NCI-H2081 treated with DMSO at 0.1 percent for 48 hours (cell line): ENCODE measurements around the gene ZNF519.
A peak's percentile ranks its signal among the peaks of the same experiment; 100 is the strongest.
"Not testable (repeated sequence)": the region's sequence is repeated elsewhere in the genome, so short reads cannot be mapped to it uniquely, and the experiment has no call there.

Experiments used
- DNase-seq: peaks from one replicate; lab custom pipeline; 2025; lab: John Stamatoyannopoulos, UW

ZNF519 gene

DNA sequence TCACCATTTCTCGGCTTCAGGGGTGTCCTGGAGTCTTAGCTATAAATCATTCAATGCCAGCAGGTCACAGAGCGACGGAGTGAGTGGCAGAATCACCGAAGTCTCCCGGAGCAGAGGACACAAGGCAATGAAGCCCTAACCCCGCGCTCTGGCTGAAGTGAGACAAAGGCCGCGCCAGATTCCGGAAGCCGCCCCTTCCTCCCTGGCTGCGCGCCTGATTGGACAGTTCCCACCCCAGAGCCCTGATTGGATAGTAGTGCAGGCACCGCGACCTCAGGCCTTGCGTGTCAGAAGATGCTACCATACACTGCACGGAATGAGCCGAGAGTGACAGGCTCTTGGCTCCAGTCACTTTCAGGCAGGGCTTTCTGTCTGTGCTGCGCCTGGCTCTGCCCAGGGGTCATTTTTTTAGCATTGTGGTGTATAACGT lies at the start of gene ZNF519:
TSS of gene ZNF519 (minus strand) at position 165 of the 430 bp plus-strand sequence. CDS start at position 7, 158 bp downstream.
- DNase-seq, result peak; percentile 90

DNA sequence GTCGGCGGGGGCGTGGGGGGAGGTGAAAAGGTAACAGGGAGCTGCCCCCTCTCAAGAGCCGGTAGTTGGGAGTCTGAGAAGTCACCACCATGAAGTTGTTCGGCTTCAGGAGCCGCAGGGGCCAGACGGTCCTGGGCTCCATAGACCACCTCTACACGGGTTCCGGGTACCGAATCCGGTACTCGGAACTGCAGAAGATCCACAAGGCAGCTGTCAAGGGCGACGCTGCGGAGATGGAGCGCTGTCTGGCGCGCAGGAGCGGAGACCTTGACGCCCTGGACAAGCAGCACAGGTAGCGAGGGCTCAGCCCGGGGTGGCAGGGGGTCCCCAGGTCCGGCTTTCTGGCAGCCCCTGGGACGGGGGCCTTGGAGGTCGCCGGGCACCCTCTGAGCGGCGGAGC lies 47.1 kb upstream of the ZNF519 start:
- DNase-seq, result no peak

DNA sequence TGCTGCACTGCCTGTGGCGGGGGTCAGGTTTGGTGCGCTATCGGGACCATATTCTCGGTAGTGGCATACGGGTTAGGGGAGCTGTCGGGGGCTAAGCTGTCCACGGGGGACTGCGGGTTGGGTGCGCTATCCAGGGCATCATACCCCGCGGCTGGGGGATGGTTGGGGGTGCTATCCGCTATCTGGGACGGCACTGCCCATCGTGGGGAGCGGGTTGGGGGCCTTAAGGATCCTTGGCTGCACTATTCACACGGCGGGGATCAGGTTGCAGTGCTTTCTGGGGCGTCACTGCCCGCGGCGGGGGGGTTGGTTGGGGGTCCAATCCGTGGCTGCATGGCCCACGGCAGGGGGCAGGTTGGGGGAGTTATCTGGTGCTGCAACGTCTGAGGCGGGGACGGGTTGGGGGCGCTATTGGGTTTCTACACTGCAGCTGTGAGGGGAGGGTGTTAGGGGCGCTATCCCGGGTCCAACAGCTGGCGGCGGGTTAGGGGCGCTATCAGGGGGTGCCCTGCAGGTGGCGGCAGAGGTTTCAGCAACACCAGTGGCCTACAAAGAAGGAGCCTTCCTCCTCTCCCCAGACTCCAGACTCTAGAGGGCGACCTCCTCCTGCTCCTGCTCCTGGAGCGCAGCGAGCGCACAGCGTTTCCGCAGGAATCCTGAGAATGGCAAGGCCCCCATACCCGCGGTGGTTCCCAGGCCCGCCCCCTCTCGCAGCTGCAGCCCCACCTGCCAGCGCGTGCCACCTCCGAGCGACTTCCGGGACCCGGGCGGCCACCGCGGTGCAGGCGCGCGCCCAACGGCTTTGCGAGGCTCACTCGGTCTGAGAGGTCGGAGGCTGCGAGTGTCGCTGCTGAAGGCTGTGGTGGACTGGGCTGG lies 46.3 kb upstream of the ZNF519 start:
- DNase-seq, result not testable (repeated sequence)

DNA sequence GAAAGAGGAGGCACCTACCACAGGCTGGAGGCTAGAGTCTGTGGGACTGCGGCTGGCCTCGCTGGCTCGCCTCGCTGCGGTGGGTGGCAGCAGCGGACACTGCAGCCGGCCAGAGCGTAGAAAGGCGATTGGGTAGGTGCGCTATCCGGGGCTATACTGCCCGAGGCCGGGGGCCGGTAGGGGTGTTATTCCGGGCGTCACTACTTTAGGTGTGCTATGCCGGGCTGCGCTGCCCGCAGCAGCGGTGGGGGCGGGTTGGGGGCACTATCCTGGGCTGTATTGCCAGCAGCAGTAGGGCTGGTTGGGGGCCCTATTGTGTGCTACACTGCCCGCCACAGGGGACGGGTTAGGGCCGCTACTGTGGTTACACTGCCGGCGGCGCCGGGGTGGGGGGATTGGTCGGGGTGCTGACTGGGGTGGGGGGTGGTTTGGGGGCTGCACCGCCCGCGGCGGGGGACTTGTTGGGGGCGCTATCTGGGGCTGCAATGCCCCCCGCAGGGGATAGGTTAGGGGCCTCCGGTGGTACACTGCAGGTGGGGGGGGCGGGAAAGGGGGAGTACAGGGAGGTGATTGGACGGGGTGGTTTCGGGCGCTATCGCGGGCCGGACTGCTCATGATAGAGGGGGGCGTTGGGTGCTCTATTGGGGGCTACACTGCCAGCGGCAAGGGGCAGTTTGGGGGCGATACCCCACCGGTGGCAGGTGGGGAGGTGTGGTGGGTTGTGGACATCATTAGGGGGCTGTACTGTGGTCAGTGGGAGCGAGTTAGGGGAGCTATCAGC lies 45.5 kb upstream of the ZNF519 start:
- DNase-seq, result not testable (repeated sequence)

DNA sequence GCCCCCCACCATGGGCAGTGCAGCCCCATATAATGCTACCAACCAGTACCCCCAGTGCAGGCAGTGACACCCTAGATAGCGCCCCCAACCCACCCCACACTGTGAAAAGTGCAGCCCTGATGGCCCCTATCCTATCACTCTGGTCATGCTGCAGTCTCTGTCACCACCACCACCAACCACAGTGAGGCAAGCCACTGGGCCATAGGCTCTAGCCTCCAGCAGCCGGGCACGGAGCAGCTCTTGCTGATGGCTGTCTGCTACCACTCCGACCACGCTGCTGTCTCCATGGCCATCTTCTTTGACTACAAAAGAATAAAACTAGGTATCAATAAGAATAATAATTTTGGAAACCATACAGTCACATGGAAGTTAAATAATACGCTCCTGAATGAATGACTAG lies 43.2 kb upstream of the ZNF519 start:
- DNase-seq, result not testable (repeated sequence)

DNA sequence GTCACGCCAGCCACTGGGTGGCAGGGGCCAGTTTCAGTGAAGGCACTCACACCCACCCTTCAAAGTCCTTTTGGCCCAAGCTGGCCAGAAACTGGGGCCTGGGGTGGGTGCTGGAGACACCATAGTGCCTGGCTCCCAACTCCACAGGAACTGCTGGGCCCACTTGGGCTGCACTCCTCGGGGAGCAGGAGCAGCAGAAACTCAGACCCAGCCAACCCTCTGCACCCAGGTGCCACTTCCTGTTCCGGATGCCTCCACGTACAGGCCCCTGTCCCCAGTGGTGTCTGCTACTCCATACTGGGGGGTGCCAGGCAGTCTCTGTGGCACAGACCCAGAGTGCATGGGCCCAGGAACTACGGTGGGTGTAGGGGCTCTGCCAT lies 42.5 kb upstream of the ZNF519 start:
- no peak for DNase-seq

DNA sequence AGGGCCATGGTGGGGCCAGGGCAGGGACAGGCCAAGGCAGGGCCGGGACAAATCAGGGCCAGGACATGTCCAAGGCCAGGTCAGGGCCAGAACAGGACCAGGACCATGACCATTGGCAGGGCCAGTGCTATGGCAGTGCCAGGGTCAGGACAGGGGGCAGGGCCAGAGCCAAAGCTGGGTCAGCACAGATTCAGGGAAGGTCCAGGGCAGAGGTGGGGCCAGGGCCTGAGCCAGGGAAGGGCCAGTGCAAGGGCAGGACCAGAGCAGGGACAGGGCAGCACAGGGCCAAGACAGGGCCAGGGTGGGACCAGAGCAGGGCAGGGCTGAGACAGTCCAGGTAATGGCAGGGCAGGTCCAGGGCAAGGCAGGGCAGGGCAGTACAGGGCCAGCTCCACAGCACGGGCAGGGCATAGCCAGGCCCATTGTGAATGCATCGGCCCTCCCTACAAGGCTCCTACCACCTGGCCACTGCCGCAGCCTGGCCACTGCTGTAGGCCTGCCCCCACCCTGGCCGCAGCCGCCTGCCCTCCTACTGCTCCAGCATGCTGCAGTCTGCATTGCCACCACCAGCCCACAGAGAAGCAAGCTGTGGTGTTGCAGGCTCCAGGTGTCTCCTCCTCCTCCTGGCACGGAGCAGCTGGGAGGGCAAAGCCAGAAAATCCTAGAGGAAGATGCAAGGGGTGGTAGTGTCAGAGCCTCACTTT lies 41.9 kb upstream of the ZNF519 start:
- DNase-seq, result not testable (repeated sequence)

DNA sequence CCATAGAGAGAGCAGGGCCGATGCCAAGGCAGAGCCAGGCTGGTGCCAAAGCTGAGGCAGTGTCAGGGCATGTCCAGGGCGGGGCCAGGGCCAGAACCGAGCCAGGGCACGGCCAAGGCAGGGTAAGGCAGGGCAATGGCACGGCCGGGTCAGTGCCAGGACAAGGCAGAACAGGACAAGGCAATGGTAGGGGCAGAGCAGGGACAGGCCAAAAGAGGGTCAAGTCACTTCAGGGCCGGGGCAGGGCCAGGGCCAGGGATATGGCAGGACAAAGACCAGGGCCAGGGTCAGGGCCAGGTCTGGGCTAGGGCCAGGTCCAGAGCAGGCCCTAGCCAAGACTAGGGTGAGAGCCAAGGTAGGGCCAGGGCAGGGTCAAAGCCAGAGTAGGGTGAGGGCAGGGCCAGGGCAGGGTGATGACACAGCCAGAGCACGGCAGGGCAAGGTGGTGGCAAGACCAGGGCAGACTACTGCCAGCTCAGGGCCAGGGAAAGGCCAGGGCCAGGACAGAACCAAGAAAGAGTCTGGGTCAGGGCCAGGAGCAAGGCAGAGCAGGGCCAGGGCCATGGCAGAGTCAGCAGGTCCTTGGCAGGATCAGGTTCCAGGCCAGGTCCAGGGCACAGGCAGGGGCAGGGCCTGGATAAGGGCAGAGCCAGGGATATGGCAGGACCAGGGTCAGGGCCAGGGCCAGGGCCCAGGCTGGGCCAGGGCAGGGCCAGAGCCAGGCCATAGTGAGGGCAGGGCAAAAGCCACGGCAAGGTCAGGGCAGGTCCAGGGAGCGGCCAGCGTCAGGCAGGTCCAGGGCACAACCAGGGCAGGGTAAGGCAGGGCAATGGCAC lies 41.1 kb upstream of the ZNF519 start:
- not testable (repeated sequence) for DNase-seq

DNA sequence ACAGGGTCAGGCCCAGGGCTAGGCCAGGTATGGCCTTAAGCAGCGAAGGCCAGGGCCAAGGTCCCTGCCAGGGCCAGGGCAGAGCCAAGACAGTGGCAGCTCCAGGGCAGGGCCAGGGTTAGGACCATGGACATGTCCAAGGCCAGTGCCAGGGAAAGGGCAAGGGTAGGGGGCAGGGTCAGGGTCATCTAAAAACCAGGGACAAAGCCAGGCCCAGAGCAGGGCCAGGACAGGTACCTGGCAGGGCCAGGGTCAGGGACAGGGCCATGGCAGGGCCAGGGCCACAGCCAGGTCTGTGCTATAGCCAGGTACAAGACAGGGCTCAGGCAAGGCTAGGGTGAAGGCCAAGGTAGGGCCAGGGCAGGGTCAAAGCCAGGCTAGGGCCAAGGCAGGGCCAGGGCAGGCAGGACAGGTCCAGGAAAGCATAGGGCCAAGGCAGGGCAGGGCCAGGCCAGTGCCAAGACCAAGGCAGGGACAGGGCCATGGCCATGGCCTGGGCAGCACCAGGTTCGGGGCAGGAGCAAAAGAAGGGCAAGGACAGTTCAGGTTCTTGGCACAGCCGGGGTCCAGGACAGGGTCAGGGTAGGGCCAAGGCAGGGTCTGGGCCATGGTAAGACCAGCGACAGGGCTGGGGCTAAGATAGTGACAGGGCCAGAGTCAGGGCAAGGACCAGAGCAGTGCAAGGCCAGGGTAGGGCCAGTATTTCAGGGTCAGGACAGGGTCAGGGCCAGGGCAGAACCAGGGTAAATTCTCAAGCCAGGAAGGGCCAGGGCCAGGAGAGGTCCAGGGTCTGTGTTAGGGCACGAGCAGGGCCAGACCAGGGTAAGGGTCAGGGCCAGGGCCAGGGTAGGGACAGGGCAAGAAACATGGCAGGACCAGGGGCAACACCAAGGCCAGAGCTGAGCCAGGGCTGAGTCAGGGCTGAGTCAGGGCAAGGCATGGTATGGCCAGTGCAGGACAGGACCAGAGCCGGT lies 40.2 kb upstream of the ZNF519 start:
- DNase-seq, result not testable (repeated sequence)

DNA sequence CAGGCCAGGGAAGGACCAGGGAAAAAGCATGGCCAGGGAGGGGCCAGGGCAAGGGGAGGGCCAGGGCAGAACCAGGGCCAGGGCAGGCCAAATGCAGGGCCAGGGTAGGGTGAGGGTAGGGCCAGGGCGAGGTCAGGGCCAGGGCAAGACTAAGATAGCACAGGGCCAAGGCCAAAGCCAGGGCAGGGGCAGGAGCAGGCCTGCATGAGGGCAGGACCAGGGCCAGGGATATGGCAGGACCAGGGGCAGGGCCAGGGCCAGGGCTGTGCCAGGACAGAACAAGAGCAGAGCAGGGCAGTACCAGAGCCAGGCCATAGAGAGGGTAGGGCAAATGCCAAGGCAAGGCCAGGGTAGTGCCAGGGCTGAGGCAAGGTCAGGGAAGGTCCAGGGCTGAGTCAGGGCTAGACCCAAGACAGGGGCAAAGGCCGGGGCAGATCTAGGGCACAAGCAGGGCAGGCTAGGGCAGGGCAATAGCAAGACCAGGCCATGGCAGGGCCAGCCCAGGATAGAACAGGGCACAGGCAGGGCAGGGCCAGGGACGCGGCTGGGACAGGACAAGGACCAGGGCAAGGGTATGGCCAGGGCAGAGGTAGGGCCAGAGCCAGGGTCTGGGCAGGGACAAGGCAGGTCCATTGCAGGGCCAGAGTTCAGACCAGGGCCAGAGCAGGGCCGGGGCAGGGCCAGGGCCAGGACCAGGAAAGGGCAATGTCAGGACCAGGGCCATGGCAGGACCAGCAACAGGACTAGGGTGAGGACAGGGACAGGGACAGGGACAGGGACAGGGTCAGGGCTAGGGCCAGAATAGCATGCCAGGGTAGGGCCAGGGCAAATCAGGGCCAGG lies 39.3 kb upstream of the ZNF519 start:
- not testable (repeated sequence) for DNase-seq

DNA sequence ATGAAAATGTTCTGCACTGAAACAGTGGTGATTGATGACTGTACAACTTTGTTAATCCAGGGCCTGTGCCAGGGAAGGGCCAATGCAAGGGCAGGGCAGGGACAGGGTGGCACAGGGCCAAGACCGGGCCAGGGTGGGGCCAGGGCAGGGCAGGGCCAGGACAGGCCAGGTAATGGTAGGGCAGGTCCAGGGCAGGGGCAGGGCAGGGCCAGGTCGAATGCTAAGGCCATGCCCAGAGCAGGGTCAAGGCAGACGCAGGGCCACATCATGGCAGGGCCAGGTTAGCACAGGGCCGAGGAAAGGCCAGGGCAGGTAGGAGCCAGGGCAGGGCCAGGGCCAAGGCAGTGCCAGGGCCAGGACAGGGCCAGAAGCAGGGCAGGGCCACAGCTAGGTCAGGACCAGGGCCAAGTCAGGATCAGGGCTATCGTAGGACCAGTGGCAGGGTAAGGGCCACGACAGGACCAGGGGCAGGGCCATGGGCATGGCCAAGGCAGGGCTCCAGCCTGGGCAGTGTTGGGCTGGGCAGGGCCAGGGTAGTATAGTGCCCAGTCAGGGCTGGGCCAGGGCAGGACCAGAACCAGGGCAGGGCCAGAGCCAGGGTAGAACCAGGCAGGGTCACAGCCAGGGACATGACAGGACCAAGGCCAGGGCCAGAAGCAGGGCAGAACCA lies 38.3 kb upstream of the ZNF519 start:
- not testable (repeated sequence) for DNase-seq

DNA sequence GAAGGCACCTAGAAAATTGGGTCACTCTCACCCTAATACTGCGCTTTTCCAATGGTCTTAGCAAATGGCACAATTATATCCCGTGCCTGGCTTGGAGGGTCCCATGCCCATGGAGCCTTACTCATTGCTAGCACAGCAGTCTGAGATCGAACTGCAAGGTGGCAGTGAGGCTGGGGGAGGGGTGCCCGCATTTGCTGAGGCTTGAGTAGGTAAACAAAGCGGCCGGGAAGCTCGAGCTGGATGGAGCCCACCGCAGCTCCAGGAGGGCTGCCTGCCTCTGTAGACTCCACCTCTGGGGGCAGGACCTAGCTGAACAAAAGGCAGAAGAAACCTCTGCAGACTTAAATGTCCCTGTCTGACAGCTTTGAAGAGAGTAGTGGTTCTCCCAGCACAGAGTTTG lies 30.7 kb upstream of the ZNF519 start:
- DNase-seq, result not testable (repeated sequence)

DNA sequence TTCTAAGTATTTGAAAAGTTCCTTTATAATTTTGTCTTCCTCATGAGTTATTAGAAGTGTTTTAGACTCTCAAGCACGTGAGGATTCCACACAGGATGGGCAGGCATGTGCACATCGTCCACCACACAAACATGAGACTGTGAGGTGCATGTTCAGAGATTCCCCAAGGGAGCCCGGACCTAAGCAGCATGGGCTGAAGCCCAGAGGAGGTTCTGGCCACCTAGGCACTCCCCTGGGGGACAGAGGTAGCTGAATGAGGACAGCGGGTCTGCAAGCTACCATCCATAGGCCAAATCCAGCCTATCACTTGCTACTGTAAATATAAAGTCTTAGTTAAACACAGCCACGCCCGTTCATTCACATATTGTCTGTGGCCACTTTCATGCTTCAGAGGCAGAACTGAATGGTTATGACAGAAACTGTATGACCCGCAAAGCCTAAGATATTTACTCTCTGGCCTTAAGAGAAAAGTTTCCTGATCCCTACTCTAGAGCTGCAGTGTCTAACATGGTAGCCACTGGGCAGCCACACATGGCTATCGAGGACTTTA lies 19.4 kb upstream of the ZNF519 start:
- DNase-seq, result not testable (repeated sequence)

DNA sequence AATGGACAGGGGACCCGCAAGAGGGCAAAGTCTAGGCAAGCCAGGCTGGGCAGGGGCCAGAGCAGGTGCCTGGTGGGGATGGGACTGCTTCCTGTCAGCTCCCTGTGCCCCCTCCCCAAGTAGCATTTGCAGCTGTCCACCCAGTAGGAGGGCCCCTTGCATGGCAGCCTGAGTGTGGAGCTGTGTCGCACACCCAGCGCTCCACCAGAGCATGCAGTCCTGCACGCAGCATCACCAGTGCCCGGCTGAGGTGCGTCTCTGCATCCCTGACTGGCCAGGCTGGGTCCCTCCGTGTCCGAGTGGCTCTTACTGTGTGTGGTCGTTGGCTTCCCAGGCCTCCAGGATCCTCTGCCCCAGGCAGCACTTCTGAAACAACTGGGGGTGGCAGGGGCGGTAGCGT lies 18.5 kb upstream of the ZNF519 start:
- DNase-seq, result not testable (repeated sequence)

DNA sequence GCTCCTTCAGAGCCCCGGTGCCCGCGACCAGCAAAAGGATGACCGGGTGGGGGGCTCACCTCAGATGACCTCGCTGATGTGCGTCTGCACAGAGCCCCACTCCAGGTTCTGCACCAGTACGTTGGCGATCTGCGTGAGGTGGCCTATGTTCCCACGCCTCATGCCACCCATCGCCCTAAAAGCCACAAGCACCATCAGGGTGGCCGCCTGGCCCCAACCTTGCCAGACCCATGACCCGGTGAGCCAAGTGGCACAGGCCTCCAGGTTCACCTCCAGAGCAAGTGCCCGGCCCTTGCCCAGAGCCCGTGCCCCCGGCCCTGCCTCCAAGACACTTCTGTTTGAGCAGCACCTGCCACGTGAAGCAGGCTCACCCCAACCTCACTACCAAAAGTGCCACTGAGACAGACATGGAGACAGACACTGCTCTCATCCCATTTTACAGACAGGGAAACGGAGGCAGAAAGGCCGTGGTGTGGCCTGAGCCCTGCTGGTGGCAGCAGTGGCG lies 17.7 kb upstream of the ZNF519 start:
- not testable (repeated sequence) for DNase-seq

DNA sequence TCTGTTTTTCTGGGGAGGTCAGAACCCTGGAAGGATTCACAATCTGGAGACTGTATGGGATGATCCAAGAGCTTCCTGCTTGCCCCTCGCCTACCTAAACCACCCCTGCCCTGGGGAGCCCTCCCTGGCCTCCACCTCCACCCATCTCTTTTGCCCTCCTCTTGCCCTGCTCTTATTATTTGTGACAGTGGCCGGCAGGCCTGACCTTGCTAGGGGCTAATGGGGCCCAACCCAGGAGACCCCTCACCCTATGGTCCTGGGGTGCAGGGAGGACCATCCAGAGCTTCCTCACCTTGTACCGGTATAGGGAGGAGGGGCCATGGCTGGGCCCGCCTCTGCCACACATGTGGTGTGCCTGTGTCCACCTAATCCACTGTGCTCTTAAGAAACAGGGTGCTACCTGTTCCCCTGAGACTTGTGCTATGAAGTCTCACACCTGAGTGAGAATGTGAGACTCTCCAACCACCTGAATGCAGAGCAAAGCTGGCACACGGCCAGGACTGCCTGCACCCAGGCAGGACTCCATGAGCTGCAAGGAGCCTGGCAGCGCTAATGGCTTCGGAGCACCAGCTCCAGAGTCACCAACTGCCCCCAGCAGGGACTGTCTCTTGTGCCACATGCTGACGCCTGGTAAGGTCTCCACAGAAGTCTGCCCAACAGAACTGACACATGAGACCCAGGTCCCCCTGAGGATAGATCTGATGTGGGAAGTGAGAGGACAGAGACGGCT lies 17.1 kb upstream of the ZNF519 start:
- DNase-seq, result not testable (repeated sequence)
